Neural cell (in vitro differentiated cells): ENCODE data around the gene TMEM39A.

Experiments
- CTCF ChIP-seq: fragments of 450-650 bp; IDR thresholded peaks from 2 replicates; pipeline ENCODE4 v1.5.1; 2014; ENCODE audit warnings: antibody characterized with exemption, mild to moderate bottlenecking, moderate library complexity; ENCODE audit not compliant: poor library complexity, severe bottlenecking
- EZH2 ChIP-seq: fragments of 200-600, 300-800 bp; shearing (Covaris generic), sonication (generic); IDR thresholded peaks from 2 replicates; pipeline ENCODE4 v1.6.1; 2014; ENCODE audit warnings: antibody characterized with exemption, low read length, borderline replicate concordance, mild to moderate bottlenecking; ENCODE audit not compliant: insufficient read depth, poor library complexity, severe bottlenecking
- SMC3 ChIP-seq: fragments of 450-650 bp; conservative IDR thresholded peaks from 2 replicates; pipeline ENCODE4 v1.6.1; 2014; ENCODE audit warnings: antibody characterized with exemption, mild to moderate bottlenecking, moderate library complexity; ENCODE audit not compliant: poor library complexity

- TF ChIP-seq CTCF = no peak
- TF ChIP-seq SMC3 = no peak
- no peak for TF ChIP-seq EZH2
Measured at GRCh38 chr3:119436977-119437376, 26.4 kb downstream of the TMEM39A start.
